Sigmoid colon (tissue), 7 donors: ENCODE data around the gene CLCN4. TPM values are rescaled to one million over a fixed set of nuclear protein-coding genes. Genes with fewer than 3 reads are reported as not detected.

ENCODE experiments used
- DNase-seq: peaks from one replicate; pipeline ENCODE4 v3.0.0-alpha.2; 2019
- H3K27ac ChIP-seq, 4 donors: fragments of 200-600 bp; sonication (generic); one replicate each; pipeline ENCODE4 v1.5.1; 2016 to 2019; ENCODE audit warnings: mild to moderate bottlenecking in 1 of 4
- H3K27me3 ChIP-seq, 3 donors: fragments of 200-600 bp; sonication (generic); one replicate each; pipeline ENCODE4 v1.5.1; 2019; ENCODE audit warnings: mild to moderate bottlenecking in 1 of 3
- H3K36me3 ChIP-seq, 4 donors: fragments of 200-600 bp; sonication (generic); one replicate each; pipeline ENCODE4 v1.5.1; 2016 to 2019
- H3K4me1 ChIP-seq, 4 donors: fragments of 200-600 bp; sonication (generic); one replicate each; pipeline ENCODE4 v1.5.1; 2017 to 2019
- H3K4me3 ChIP-seq, 4 donors: fragments of 200-600 bp; sonication (generic); one replicate each; pipeline ENCODE4 v1.5.1; 2017 to 2019; ENCODE audit warnings: mild to moderate bottlenecking in 2 of 4, moderate library complexity in 1 of 4
- H3K9me3 ChIP-seq, 4 donors: fragments of 200-600 bp in 3 of 4; sonication (generic) in 3 of 4; one replicate each; pipeline versions ENCODE4 v1.5.1 to v1.6.1; 2013 to 2019
- EP300 ChIP-seq, 4 donors: sonication (generic); formaldehyde crosslinking; IDR thresholded peaks; one replicate each; pipeline ENCODE4 v1.6.1; 2017; ENCODE audit warnings: antibody characterized with exemption in 4 of 4
- POLR2A ChIP-seq, 2 donors: fragments of 450-650 bp; IDR thresholded peaks; one replicate each; pipeline ENCODE4 v1.6.1; 2016; ENCODE audit warnings: antibody characterized with exemption in 2 of 2, mild to moderate bottlenecking in 2 of 2, moderate library complexity in 2 of 2
- POLR2AphosphoS5 ChIP-seq, 4 donors: sonication (generic); formaldehyde crosslinking; IDR thresholded peaks; one replicate each; pipeline ENCODE4 v1.6.1; 2017; ENCODE audit warnings: antibody characterized with exemption in 4 of 4
- WGBS, 2 donors: extraction: QIAGEN DNeasy Blood & Tissue Kit; methylation state at CpG; one replicate each; pipeline ENCODE4 v1.1.7; 2013; 5-methylcytosine and 5-hydroxymethylcytosine counted together
- intact Hi-C: fragments of 100-400 bp; cut with DNase I; formaldehyde crosslinking; loops from one replicate; pipeline ENCODE4 v1.15.1; 2023
- polyA plus RNA-seq, 3 donors: library from polyadenylated mRNA; stranded (reverse); fragments of 200-250 nt; gene quantifications; one replicate each; pipeline ENCODE4 v1.2.3, GENCODE V29; 2013
- total RNA-seq, 4 donors: library from RNA; depleted of rRNA; stranded (reverse); fragments of >200 nt; gene quantifications; one replicate each; pipeline ENCODE4 v1.1.0, GENCODE V29; 2016
- TF ChIP-seq, protein P1 (sequence below), 4 experiments: fragments of 450-650 bp in 3 of 4; fragments of 200-600 bp in 1 of 4; IDR thresholded peaks; one replicate each; pipeline ENCODE4 v1.5.1; 2016 to 2019; ENCODE audit warnings: antibody characterized with exemption in 4 of 4, mild to moderate bottlenecking in 3 of 4, moderate library complexity in 2 of 4
- donor health status: healthy with polysubstance abuse.
- donor health status: Bipolar disorder and iron deficiency.
- donor health status: healthy.

The CLCN4 gene
- total and polyA plus RNA-seq, 7 donors, result under 0.01 to 1.1 (median 0.71) TPM

DNA sequence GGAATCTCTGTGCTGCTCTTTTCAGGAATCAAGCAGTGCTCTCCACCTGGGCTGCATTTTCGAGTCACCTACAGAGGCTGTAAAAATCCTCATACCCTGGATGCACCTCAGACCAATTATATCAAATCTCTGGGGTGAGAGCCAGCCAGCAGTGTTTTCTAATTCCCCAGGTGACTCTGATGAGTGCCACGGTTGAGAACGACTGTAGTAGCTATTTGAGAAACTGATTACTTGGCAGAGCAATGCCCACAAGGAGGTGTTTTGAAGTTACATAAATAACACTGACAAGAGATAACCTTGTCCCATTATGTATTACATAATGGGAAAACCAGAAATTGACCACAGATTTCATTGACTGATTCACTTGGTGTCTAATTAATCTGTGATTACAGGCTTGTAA lies 46.8 kb downstream of the CLCN4 start:
- no peaks in the 10 kb centered on the region for H3K27me3 ChIP-seq
- TF ChIP-seq POLR2AphosphoS5 (IDR thresholded peaks at IDR 0.05) (no peak), POLR2A (IDR thresholded peaks at IDR 0.05) (no peak), EP300 (IDR thresholded peaks at IDR 0.05) (no peak)
- TF ChIP-seq, protein P1, sequence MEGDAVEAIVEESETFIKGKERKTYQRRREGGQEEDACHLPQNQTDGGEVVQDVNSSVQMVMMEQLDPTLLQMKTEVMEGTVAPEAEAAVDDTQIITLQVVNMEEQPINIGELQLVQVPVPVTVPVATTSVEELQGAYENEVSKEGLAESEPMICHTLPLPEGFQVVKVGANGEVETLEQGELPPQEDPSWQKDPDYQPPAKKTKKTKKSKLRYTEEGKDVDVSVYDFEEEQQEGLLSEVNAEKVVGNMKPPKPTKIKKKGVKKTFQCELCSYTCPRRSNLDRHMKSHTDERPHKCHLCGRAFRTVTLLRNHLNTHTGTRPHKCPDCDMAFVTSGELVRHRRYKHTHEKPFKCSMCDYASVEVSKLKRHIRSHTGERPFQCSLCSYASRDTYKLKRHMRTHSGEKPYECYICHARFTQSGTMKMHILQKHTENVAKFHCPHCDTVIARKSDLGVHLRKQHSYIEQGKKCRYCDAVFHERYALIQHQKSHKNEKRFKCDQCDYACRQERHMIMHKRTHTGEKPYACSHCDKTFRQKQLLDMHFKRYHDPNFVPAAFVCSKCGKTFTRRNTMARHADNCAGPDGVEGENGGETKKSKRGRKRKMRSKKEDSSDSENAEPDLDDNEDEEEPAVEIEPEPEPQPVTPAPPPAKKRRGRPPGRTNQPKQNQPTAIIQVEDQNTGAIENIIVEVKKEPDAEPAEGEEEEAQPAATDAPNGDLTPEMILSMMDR (IDR thresholded peaks at IDR 0.05), result no peak
- no peaks in the 10 kb centered on the region for H3K9me3 ChIP-seq
- H3K4me1 ChIP-seq, result no peaks in the 10 kb centered on the region
- no peak overlapping the region for H3K4me3 ChIP-seq
- intact Hi-C loops, result no loop called here
- no peak for DNase-seq
- H3K36me3 ChIP-seq, result no peaks in the 10 kb centered on the region
- 63 to 86% methylated on average over 3 of the region's 3 CpGs for WGBS, 2 donors
- H3K27ac ChIP-seq, result no peak overlapping the region

DNA sequence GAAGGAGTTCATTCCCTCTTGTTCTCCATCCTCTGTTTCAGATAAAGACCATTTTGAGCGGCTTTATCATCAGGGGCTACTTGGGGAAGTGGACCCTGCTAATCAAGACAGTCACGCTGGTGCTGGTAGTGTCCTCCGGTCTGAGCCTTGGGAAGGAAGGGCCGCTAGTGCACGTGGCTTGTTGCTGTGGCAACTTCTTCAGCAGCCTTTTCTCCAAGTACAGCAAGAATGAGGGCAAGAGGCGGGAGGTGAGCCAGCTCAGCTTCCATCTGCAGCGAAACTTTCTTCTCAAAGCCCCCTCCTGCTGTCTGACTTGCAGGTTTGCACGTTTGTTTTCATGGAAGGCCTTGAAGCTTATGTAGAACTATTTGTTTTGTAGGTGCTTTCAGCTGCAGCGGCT lies 49.5 kb downstream of the CLCN4 start:
- no peak for DNase-seq
- H3K36me3 ChIP-seq, result no peaks in the 10 kb centered on the region
- 86 to 88% methylated on average over 9 of the region's 9 CpGs for WGBS, 2 donors
- H3K27ac ChIP-seq, result no peak overlapping the region
- TF ChIP-seq POLR2AphosphoS5 (IDR thresholded peaks at IDR 0.05) (no peak), POLR2A (IDR thresholded peaks at IDR 0.05) (no peak), EP300 (IDR thresholded peaks at IDR 0.05) (no peak)
- TF ChIP-seq, protein P1 (IDR thresholded peaks at IDR 0.05), result no peak
- intact Hi-C loops, result no loop called here
- H3K9me3 ChIP-seq, result no peaks in the 10 kb centered on the region
- no peak overlapping the region for H3K4me3 ChIP-seq
- H3K4me1 ChIP-seq, result no peaks in the 10 kb centered on the region
- no peaks in the 10 kb centered on the region for H3K27me3 ChIP-seq

DNA sequence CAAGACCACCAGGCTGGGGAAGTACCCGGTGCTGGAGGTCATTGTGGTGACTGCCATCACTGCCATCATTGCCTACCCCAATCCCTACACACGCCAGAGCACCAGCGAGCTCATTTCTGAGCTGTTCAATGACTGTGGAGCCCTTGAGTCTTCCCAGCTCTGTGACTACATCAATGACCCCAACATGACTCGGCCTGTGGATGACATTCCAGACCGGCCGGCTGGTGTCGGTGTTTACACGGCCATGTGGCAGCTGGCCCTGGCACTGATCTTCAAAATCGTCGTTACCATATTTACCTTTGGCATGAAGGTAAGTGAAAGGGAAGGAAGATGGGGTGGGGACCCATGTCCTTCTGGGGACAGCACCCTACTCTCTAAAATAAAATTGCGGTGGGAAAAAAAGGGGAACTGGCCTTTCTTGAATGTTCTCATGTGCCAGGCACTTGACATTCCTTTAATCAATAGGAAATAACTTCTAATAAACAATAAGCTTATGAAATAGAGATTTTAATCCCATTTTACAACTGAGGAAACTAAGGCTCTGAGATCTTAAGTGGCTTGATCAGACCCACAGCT lies 51.6 kb downstream of the CLCN4 start:
- Histone ChIP-seq H3K27me3 (no peaks in the 10 kb centered on the region), H3K4me3 (no peak overlapping the region), H3K9me3 (no peaks in the 10 kb centered on the region), H3K36me3 (no peaks in the 10 kb centered on the region), H3K27ac (no peak overlapping the region), H3K4me1 (no peaks in the 10 kb centered on the region)
- TF ChIP-seq EP300 (IDR thresholded peaks at IDR 0.05), result no peak
- WGBS, 2 donors, result 77 to 86% methylated on average over 11 of the region's 11 CpGs
- no peak for DNase-seq
- intact Hi-C loops, result no loop called here

DNA sequence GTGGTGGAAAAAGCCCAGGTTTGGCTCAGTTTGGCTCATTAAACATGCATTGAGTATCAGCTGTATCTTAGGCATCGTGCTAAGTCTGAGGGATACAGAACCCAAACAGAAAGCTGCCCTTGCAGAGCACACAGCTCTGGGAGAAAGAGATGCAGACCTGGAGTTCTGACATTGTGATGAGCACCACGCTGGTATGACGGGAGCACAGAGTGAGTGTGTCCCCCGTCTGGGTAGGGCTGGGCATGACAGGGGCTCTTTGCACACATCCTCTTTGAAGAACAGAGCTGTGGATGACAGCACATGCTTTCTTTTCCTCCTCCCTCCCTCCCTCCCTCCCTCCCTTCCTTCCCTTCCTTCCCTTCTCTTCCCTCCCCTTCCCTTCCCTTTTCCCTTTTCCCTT lies 52.2 kb downstream of the CLCN4 start:
- no peaks in the 10 kb centered on the region for H3K4me1 ChIP-seq
- 68 to 70% methylated on average over 4 of the region's 4 CpGs for WGBS, 2 donors
- no peaks in the 10 kb centered on the region for H3K9me3 ChIP-seq
- intact Hi-C loops, result no loop called here
- no peaks in the 10 kb centered on the region for H3K27me3 ChIP-seq
- H3K4me3 ChIP-seq, result no peak overlapping the region
- H3K27ac ChIP-seq, result no peak overlapping the region
- H3K36me3 ChIP-seq, result no peaks in the 10 kb centered on the region
- TF ChIP-seq POLR2A (IDR thresholded peaks at IDR 0.05) (no peak), EP300 (IDR thresholded peaks at IDR 0.05) (no peak), POLR2AphosphoS5 (IDR thresholded peaks at IDR 0.05) (no peak)
- TF ChIP-seq, protein P1 (IDR thresholded peaks at IDR 0.05), result no peak
- DNase-seq, result no peak

DNA sequence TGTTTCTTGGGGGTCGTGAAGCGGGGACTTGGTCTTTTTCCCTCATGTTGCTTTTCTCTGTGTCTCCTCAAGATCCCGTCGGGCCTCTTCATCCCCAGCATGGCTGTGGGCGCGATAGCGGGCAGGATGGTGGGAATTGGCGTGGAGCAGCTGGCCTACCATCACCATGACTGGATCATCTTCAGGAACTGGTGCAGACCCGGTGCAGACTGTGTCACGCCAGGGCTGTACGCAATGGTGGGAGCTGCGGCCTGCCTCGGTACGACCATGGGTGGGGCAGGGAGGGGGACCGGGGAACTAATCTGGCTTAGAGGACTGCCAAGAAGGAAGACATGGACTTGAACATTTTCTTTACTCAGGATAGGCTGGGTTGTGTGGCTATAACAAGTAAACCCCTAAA lies 55.6 kb downstream of the CLCN4 start:
- WGBS, 2 donors, result 96 to 99% methylated on average over 15 of the region's 15 CpGs
- intact Hi-C loops, result no loop called here
- no peaks in the 10 kb centered on the region for H3K36me3 ChIP-seq
- H3K4me3 ChIP-seq, result no peak overlapping the region
- no peak for DNase-seq
- no peak overlapping the region for H3K27ac ChIP-seq
- no peaks in the 10 kb centered on the region for H3K4me1 ChIP-seq
- no peaks in the 10 kb centered on the region for H3K9me3 ChIP-seq
- TF ChIP-seq POLR2AphosphoS5 (IDR thresholded peaks at IDR 0.05) (no peak), POLR2A (IDR thresholded peaks at IDR 0.05) (no peak), EP300 (IDR thresholded peaks at IDR 0.05) (no peak)
- TF ChIP-seq, protein P1 (IDR thresholded peaks at IDR 0.05), result no peak
- H3K27me3 ChIP-seq, result no peaks in the 10 kb centered on the region
